ENCODE measurements around the gene SORCS1.

Gene SORCS1

DNA sequence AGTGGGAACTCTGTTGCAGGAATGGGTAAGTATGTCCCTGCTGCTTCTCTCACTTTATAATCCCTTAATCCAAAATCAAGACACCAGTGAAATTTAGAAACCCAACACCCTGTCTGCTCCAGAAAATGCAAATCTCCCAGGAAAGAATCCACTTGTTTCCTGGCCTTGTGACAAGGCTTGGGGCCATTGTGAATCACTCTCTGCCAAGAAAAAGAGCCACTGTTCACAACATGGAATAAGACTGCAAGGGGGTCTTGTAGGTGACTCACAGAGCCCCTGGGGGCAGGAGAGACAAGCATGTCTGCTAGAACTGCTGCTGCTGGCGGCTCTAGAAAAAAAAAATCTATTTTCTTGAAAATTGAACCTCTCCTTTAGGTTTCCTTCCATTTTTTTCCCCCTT is 191.2 kb downstream of the SORCS1 start:
- TF ChIP-seq, protein P1, sequence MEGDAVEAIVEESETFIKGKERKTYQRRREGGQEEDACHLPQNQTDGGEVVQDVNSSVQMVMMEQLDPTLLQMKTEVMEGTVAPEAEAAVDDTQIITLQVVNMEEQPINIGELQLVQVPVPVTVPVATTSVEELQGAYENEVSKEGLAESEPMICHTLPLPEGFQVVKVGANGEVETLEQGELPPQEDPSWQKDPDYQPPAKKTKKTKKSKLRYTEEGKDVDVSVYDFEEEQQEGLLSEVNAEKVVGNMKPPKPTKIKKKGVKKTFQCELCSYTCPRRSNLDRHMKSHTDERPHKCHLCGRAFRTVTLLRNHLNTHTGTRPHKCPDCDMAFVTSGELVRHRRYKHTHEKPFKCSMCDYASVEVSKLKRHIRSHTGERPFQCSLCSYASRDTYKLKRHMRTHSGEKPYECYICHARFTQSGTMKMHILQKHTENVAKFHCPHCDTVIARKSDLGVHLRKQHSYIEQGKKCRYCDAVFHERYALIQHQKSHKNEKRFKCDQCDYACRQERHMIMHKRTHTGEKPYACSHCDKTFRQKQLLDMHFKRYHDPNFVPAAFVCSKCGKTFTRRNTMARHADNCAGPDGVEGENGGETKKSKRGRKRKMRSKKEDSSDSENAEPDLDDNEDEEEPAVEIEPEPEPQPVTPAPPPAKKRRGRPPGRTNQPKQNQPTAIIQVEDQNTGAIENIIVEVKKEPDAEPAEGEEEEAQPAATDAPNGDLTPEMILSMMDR (IDR thresholded peaks at IDR 0.05; ENCODE audit: low read depth, low read length), result no peak
- no peak overlapping the region for H3K4me3 ChIP-seq (replicated peaks in 1 of 2; ENCODE audit: low read depth in 2 of 2, low read length in 2 of 2)
- DNase-seq (ENCODE audit: low read depth in 2 of 2), result no peak

DNA sequence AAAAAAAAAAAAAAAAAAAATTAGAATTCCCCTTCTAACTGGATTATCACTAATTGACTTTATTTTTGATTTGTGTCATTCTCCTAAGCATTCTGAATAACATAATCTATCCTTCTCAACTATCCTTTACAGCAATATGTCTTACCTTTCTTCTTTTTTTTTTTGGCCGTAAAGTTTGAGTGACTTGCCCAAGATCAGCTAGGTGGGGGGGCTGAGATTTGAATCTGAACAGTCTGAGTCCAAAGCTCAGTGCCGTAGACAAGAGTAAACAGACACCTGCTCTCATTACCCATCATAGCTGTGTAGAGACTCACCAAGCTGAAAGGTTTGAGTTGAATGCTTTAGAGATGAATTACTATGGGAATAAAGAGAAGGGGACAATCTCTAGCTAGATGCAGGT is 192.1 kb downstream of the SORCS1 start:
- H3K4me3 ChIP-seq (replicated peaks in 1 of 2; ENCODE audit: low read depth in 2 of 2, low read length in 2 of 2), result no peak overlapping the region
- DNase-seq (ENCODE audit: low read depth in 2 of 2), result no peak
- TF ChIP-seq, protein P1 (IDR thresholded peaks at IDR 0.05; ENCODE audit: low read depth, low read length), result no peak

DNA sequence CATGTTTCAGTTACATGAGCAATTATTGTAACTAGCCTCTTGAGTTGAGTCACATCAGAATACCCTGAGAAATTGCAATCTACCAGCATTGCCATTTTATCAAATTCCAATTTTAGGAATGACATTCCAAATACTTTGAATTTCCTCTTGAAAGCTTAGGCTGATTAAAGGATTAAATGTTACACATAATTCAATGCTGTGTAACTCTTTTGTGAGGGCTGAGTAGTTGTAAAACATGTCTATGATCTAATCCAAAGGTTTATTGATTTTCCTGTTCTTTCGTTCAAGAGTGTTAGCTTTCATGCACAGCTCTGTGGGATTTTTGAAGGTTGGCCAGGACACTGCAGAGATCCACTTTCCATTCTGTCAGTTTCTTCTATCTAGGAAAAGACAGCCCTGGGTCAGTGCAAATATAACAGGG is 193.1 kb downstream of the SORCS1 start:
- DNase-seq (ENCODE audit: low read depth in 2 of 2), result no peak
- TF ChIP-seq, protein P1 (IDR thresholded peaks at IDR 0.05; ENCODE audit: low read depth, low read length), result no peak
- no peak overlapping the region for H3K4me3 ChIP-seq (replicated peaks in 1 of 2; ENCODE audit: low read depth in 2 of 2, low read length in 2 of 2)

DNA sequence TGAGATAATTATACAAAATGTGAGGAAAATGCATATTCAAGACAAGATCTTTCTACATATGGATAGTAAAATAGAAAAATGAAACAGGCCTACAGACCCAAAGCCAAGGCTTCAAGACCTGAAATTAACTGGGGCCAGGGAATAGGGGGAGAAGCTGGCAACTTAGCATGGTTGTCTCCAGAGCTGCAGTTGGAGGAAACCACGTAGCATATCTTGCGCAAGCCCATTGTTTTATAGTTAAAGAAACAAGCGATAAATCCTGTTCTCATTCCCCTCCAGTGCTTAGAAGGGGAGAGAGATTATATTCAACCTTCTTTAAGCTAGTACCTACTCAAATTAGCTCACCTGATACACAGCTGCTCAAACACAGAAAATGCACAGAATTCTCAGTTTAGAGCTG is 197.1 kb downstream of the SORCS1 start:
- no peak for DNase-seq (ENCODE audit: low read depth in 2 of 2)
- TF ChIP-seq, protein P1 (IDR thresholded peaks at IDR 0.05; ENCODE audit: low read depth, low read length), result no peak

DNA sequence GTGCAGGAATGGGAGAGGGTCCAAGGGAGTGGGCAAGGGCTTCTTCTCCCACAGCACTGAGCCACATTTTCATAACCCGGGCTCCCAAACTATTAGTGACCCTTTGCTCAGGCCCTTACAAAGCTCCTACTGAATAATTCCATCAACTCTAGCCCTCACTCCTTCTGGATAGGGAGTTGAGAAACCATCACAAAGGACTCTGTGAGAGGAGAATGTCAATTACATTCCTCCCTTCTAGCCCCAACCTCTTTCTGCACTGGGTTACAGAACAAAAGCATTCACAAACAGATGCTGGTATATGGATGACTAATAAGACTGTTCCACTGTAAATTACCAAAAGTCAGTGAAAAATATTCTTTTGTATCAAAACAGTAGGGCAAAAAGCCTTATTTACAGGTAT is 203.7 kb downstream of the SORCS1 start:
- no peak for DNase-seq (ENCODE audit: low read depth in 2 of 2)
- TF ChIP-seq, protein P1 (IDR thresholded peaks at IDR 0.05; ENCODE audit: low read depth, low read length), result no peak
- no peak overlapping the region for H3K4me3 ChIP-seq (replicated peaks in 1 of 2; ENCODE audit: low read depth in 2 of 2, low read length in 2 of 2)

More for the DNA sequence above, 197.1 kb downstream of the SORCS1 start:
- no peak overlapping the region for H3K4me3 ChIP-seq (replicated peaks in 1 of 2; ENCODE audit: low read depth in 2 of 2, low read length in 2 of 2)

DNA sequence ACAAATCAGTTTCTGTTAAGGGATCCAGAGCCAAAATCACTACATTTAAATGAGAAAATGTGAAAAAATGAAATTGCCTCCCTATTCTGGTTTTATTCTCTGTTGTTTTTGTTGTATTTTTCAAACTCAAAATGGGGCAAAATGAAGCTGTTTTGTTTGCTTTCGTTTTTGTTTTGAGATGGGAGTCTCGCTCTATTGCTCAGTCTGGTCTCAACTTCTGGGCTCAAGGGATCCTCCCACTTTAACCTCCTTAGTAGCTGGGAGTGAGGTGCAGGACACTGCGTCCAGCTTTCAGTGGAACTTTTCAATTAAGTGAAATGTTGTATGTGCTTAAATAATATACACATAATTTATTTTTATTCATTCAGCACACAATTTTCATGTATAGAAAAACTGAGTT is 205.0 kb downstream of the SORCS1 start:
- H3K4me3 ChIP-seq (replicated peaks in 1 of 2; ENCODE audit: low read depth in 2 of 2, low read length in 2 of 2), result no peak overlapping the region
- TF ChIP-seq, protein P1 (IDR thresholded peaks at IDR 0.05; ENCODE audit: low read depth, low read length), result no peak

More for the DNA sequence above, 205.0 kb downstream of the SORCS1 start:
- DNase-seq (ENCODE audit: low read depth in 2 of 2), result no peak
